OCI-LY7 (cell line): ENCODE results near the gene NOL4L. TPM values are rescaled to one million over a fixed set of nuclear protein-coding genes. Genes with fewer than 3 reads are reported as not detected.

Source experiments
- BruUV-seq: library from RNA; stranded (reverse); fragments of 400-500 nt; replicated peaks from 2 replicates; lab custom pipeline; 2021; lab: Mats Ljungman, UMichigan
- CTCF ChIA-PET: fragments of 300-600 bp; sonication (Branson Sonifier 250); formaldehyde crosslinking; loops from one replicate; lab custom pipeline; 2022; ENCODE audit warnings: antibody characterized with exemption; ENCODE audit not compliant: unreplicated experiment; lab: Charles Lee
- POLR2A ChIA-PET: fragments of 300-600 bp; sonication (Branson Sonifier 250); formaldehyde crosslinking; loops from one replicate; lab custom pipeline; 2022; ENCODE audit warnings: antibody characterized with exemption; lab: Charles Lee
- DNase-seq: peaks from one replicate; pipeline ENCODE4 v3.0.0-alpha.2; 2015; ENCODE audit warnings: low spot score
- H2AFZ ChIP-seq: fragments of 200-600 bp; sonication (generic), shearing (Covaris generic); 2 replicates; pipeline ENCODE4 v1.6.1; 2014; ENCODE audit warnings: mild to moderate bottlenecking, antibody characterized with exemption, low read length, moderate library complexity
- H3K27ac ChIP-seq: fragments of 200-600 bp; sonication (generic); 2 replicates; pipeline ENCODE4 v1.5.1; 2014; ENCODE audit warnings: mixed run types, low read depth, mild to moderate bottlenecking, moderate library complexity, low read length, inconsistent platforms; ENCODE audit not compliant: poor library complexity, severe bottlenecking
- H3K36me3 ChIP-seq: fragments of 200-600 bp; sonication (generic); 2 replicates; pipeline ENCODE4 v1.6.1; 2014; ENCODE audit warnings: mild to moderate bottlenecking, antibody characterized with exemption, low read length, moderate library complexity, mixed read lengths; ENCODE audit not compliant: insufficient read depth
- H3K4me1 ChIP-seq: fragments of 200-600 bp; sonication (generic); 2 replicates; pipeline ENCODE4 v1.5.1; 2014; ENCODE audit warnings: mild to moderate bottlenecking, low read length; ENCODE audit not compliant: insufficient read depth, poor library complexity, severe bottlenecking
- H3K4me2 ChIP-seq: fragments of 200-600 bp; sonication (generic); 2 replicates; pipeline ENCODE4 v1.6.1; 2014; ENCODE audit warnings: mild to moderate bottlenecking, low read length
- H3K4me3 ChIP-seq: fragments of 200-600 bp; sonication (generic); 2 replicates; pipeline ENCODE4 v1.5.1; 2014; ENCODE audit warnings: mild to moderate bottlenecking, low read depth, low read length; ENCODE audit not compliant: poor library complexity, severe bottlenecking
- H3K79me2 ChIP-seq: fragments of 200-600 bp; sonication (generic); 2 replicates; pipeline ENCODE4 v1.6.1; 2016; ENCODE audit warnings: low read depth, mild to moderate bottlenecking, low read length, moderate library complexity, mixed read lengths; ENCODE audit not compliant: insufficient read depth
- H3K9me2 ChIP-seq: fragments of 200-600 bp; sonication (generic); 2 replicates; pipeline ENCODE4 v1.6.1; 2016; ENCODE audit warnings: mild to moderate bottlenecking, low read length, mixed read lengths; ENCODE audit not compliant: insufficient read depth
- H3K9me3 ChIP-seq: fragments of 200-600 bp; sonication (generic); 2 replicates; pipeline ENCODE4 v1.6.1; 2014; ENCODE audit warnings: mild to moderate bottlenecking, mixed run types, low read length, mixed read lengths
- H4K20me1 ChIP-seq: fragments of 200-600 bp; sonication (generic); 2 replicates; pipeline ENCODE4 v1.6.1; 2014; ENCODE audit warnings: mild to moderate bottlenecking, antibody characterized with exemption, low read length, moderate library complexity, mixed read lengths; ENCODE audit not compliant: insufficient read depth
- CTCF ChIP-seq: fragments of 200-600 bp; sonication (generic); conservative IDR thresholded peaks from 2 replicates; pipeline ENCODE4 v1.5.1; 2014; ENCODE audit warnings: mild to moderate bottlenecking, antibody characterized with exemption, low read length, moderate library complexity, mixed read lengths
- EZH2phosphoT487 ChIP-seq: fragments of 200-600 bp; sonication (generic); IDR thresholded peaks from 2 replicates; pipeline ENCODE4 v1.6.1; 2018; ENCODE audit warnings: low read depth, borderline replicate concordance, mild to moderate bottlenecking, mixed run types, antibody characterized with exemption, low read length, moderate library complexity, mixed read lengths
- intact Hi-C: fragments of 100-400 bp; cut with micrococcal nuclease; formaldehyde crosslinking; loops from one replicate; pipeline ENCODE4 v1.10.0; 2022; ENCODE audit not compliant: unreplicated experiment
- total RNA-seq, 2 experiments: library from RNA; depleted of rRNA in 1 of 2; stranded (reverse); fragments of >200 nt in 1 of 2; shearing (Covaris generic) in 1 of 2; gene quantifications; 2 replicates each; pipeline ENCODE4 v1.2.3, GENCODE V29; 2014 to 2022

The NOL4L gene
- total RNA-seq, 2 experiments from 2014 or later, result 3.9 to 4.2 TPM

DNA sequence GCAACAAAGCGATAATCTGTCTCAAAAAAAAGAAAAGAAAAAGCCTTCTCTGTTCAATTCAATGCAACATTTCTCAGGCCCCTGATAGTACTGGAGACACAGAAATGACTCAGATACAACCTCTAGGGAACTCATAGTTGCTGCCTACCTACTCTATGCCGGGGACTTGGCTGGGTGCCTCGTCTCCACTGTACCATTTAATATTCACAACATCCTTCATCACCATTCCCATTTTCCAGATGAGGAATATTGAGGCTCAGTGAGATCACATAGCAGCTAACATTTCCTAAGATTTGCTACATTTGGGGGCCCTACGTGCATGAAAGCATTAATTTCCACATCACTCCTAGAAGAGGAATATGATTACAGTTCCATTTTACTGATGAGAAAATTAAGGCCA, 7.5 kb downstream of the NOL4L start:
- no peak for TF ChIP-seq EZH2phosphoT487
- no peak for TF ChIP-seq CTCF
- peaks cover 18% of the 10 kb centered on the region for H3K4me1 ChIP-seq
- H3K79me2 ChIP-seq, result no peaks in the 10 kb centered on the region
- DNase-seq, result no peak
- ChIA-PET CTCF (no interaction called here), POLR2A (no interaction called here)
- no peak overlapping the region for H3K27ac ChIP-seq
- no peaks in the 10 kb centered on the region for H3K9me3 ChIP-seq
- H3K4me3 ChIP-seq, result no peak overlapping the region
- no peak overlapping the region for H3K4me2 ChIP-seq
- intact Hi-C loops, result no loop called here
- no peak overlapping the region for H2AFZ ChIP-seq
- H3K9me2 ChIP-seq, result no peaks in the 10 kb centered on the region
- H4K20me1 ChIP-seq, result no peaks in the 10 kb centered on the region
- no peaks in the 10 kb centered on the region for H3K36me3 ChIP-seq
- BruUV-seq, result no TSS peak

DNA sequence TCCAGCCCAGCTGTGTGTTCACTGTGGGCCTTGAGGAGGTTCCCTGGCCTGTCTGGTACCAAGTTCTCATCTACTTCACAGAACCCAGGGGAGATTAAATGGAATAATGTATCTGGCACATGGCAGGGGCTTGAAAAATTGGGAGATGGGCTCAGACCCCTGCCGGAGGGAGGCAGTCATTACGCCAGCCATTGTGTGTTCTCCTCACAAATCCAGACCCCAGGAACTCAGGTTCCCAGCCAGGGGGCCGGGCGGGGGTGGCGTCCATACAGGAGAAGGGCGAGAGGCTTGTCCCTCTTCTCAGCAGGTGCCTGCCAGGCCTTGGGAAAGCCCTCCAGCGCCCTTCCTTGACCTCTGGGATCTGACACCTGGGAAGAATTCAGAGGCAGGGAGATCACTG, 8.1 kb downstream of the NOL4L start:
- CTCF ChIA-PET, result no interaction called here
- no peak overlapping the region for H3K27ac ChIP-seq
- BruUV-seq, result no TSS peak

More for the DNA sequence above, 8.1 kb downstream of the NOL4L start:
- Histone ChIP-seq H2AFZ (no peak overlapping the region), H3K9me2 (no peaks in the 10 kb centered on the region), H3K4me2 (no peak overlapping the region), H3K79me2 (no peaks in the 10 kb centered on the region), H3K4me3 (no peak overlapping the region), H3K36me3 (no peaks in the 10 kb centered on the region), H4K20me1 (no peaks in the 10 kb centered on the region), H3K9me3 (no peaks in the 10 kb centered on the region), H3K4me1 (peaks cover 14% of the 10 kb centered on the region)
- TF ChIP-seq EZH2phosphoT487 (no peak), CTCF (no peak)
- intact Hi-C loops, result no loop called here
- POLR2A ChIA-PET, result no interaction called here
- no peak for DNase-seq
